ENCODE results near the gene SAMD4A.

GRCh38 chr14:54537651-54538050 is 29.3 kb upstream of the SAMD4A start:
- no peak for TF ChIP-seq CTCF (IDR thresholded peaks at IDR 0.05)
- TF ChIP-seq POLR2A (IDR thresholded peaks at IDR 0.05): no peak

All from tibial nerve (tissue), 3 donors.